ENCODE measurements around the gene SPATS2L. TPM values are rescaled to one million over a fixed set of nuclear protein-coding genes. Genes with fewer than 3 reads are reported as not detected.

The SPATS2L gene
- polyA plus RNA-seq, 1 experiment, result 243 TPM

DNA sequence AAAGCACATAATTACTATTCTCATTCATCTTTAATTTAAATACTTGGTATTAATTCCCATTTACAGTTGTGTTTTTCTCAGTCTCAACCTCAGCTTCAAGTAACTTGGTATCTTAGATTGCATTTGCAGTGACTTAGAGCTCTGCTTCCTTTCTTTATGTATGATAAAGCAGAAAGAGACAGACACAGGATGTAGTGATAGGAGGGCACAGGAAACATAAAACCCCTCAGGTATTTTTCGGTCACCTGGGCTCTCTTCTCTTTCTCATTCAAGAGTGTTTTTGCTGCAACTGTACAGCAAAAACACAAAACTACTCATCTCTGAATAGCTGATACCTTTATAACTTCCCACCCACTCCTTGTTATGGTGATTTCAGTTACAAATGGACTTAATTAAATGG lies 120.3 kb downstream of the SPATS2L start:
- CTCF ChIA-PET, result interaction anchor here (0.6 to 0.8 kb wide), 2 partner anchors 9 to 57 kb away, joined by 3 to 4 read pairs; no protein-coding TSS in a partner anchor
- POLR2A ChIA-PET, result interaction anchor here (0.6 kb wide), 1 partner anchor 255 kb away, joined by 4 read pairs; no protein-coding TSS in a partner anchor
- Histone ChIP-seq H3K36me3 (ENCODE audit: control insufficient read depth, insufficient read depth, low read length) (peaks cover 2% of the 10 kb centered on the region), H3K4me3 (ENCODE audit: low read depth, low read length) (no peak overlapping the region), H3K27me3 (ENCODE audit: control insufficient read depth, insufficient read depth, low read length) (no peaks in the 10 kb centered on the region)
- TF ChIP-seq, protein P1, sequence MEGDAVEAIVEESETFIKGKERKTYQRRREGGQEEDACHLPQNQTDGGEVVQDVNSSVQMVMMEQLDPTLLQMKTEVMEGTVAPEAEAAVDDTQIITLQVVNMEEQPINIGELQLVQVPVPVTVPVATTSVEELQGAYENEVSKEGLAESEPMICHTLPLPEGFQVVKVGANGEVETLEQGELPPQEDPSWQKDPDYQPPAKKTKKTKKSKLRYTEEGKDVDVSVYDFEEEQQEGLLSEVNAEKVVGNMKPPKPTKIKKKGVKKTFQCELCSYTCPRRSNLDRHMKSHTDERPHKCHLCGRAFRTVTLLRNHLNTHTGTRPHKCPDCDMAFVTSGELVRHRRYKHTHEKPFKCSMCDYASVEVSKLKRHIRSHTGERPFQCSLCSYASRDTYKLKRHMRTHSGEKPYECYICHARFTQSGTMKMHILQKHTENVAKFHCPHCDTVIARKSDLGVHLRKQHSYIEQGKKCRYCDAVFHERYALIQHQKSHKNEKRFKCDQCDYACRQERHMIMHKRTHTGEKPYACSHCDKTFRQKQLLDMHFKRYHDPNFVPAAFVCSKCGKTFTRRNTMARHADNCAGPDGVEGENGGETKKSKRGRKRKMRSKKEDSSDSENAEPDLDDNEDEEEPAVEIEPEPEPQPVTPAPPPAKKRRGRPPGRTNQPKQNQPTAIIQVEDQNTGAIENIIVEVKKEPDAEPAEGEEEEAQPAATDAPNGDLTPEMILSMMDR (IDR thresholded peaks at IDR 0.05; ENCODE audit: insufficient read depth, low read depth, low read length), result no peak
- no peak for DNase-seq (ENCODE audit: low read depth)

- Histone ChIP-seq H3K36me3 (ENCODE audit: control insufficient read depth, insufficient read depth, low read length) (peaks cover 2% of the 10 kb centered on the region), H3K27me3 (ENCODE audit: control insufficient read depth, insufficient read depth, low read length) (no peaks in the 10 kb centered on the region), H3K4me3 (ENCODE audit: low read depth, low read length) (no peak overlapping the region)
- CTCF ChIA-PET, result no interaction called here
- TF ChIP-seq, protein P1 (IDR thresholded peaks at IDR 0.05; ENCODE audit: insufficient read depth, low read depth, low read length), result no peak
- POLR2A ChIA-PET, result no interaction called here
- no peak for DNase-seq (ENCODE audit: low read depth)
Observed at GRCh38 chr2:200428961-200429665, 122.6 kb downstream of the SPATS2L start.

GRCh38 chr2:200430017-200430416 lies 123.5 kb downstream of the SPATS2L start:
- POLR2A ChIA-PET, result no interaction called here
- CTCF ChIA-PET, result no interaction called here
- Histone ChIP-seq H3K4me3 (ENCODE audit: low read depth, low read length) (no peak overlapping the region), H3K27me3 (ENCODE audit: control insufficient read depth, insufficient read depth, low read length) (no peaks in the 10 kb centered on the region), H3K36me3 (ENCODE audit: control insufficient read depth, insufficient read depth, low read length) (no peaks in the 10 kb centered on the region)
- TF ChIP-seq, protein P1 (IDR thresholded peaks at IDR 0.05; ENCODE audit: insufficient read depth, low read depth, low read length), result no peak
- no peak for DNase-seq (ENCODE audit: low read depth)

GRCh38 chr2:200431996-200432705 lies 125.7 kb downstream of the SPATS2L start:
- ChIA-PET POLR2A (no interaction called here), CTCF (no interaction called here)
- TF ChIP-seq, protein P1 (IDR thresholded peaks at IDR 0.05; ENCODE audit: insufficient read depth, low read depth, low read length), result no peak
- H3K4me3 ChIP-seq (ENCODE audit: low read depth, low read length), result no peak overlapping the region
- no peaks in the 10 kb centered on the region for H3K27me3 ChIP-seq (ENCODE audit: control insufficient read depth, insufficient read depth, low read length)
- DNase-seq (ENCODE audit: low read depth), result no peak
- H3K36me3 ChIP-seq (ENCODE audit: control insufficient read depth, insufficient read depth, low read length), result no peaks in the 10 kb centered on the region

- ChIA-PET CTCF (no interaction called here), POLR2A (interaction anchor here (0.6 kb wide), 1 partner anchor 48 kb away, joined by 3 read pairs; no protein-coding TSS in a partner anchor)
- TF ChIP-seq, protein P1 (IDR thresholded peaks at IDR 0.05; ENCODE audit: insufficient read depth, low read depth, low read length), result no peak
- Histone ChIP-seq H3K27me3 (ENCODE audit: control insufficient read depth, insufficient read depth, low read length) (no peaks in the 10 kb centered on the region; the same call in 1 of the 2 replicates), H3K4me3 (ENCODE audit: low read depth, low read length) (no peak overlapping the region), H3K36me3 (ENCODE audit: control insufficient read depth, insufficient read depth, low read length) (peaks cover 9% of the 10 kb centered on the region)
- no peak for DNase-seq (ENCODE audit: low read depth)
Observed at GRCh38 chr2:200435379-200435778, 128.9 kb downstream of the SPATS2L start.
